LNCaP clone FGC (cell line): ENCODE measurements around the gene GNA12.

ENCODE experiments used
- DNase-seq: peaks from one replicate; pipeline ENCODE4 v3.0.0-alpha.2; 2011; ENCODE audit warnings: low read depth
- H3K4me3 ChIP-seq: 2 replicates; pipeline ENCODE4 v1.5.1; 2011; ENCODE audit warnings: mild to moderate bottlenecking, low read depth, low read length, control low read depth
- CTCF ChIP-seq: IDR thresholded peaks from 2 replicates; pipeline ENCODE4 v1.5.1; 2012; ENCODE audit warnings: mild to moderate bottlenecking; ENCODE audit not compliant: control insufficient read depth, insufficient read depth; ENCODE audit errors: extremely low read depth

Gene GNA12

GRCh38 chr7:2717293-2718261, 126.5 kb downstream of the GNA12 start:
- H3K4me3 ChIP-seq, result no peak overlapping the region
- DNase-seq, result peak; percentile 81
- no peak for TF ChIP-seq CTCF

GRCh38 chr7:2716906-2717292, 127.2 kb downstream of the GNA12 start:
- no peak for TF ChIP-seq CTCF
- H3K4me3 ChIP-seq, result no peak overlapping the region
- no peak for DNase-seq

- no peak overlapping the region for H3K4me3 ChIP-seq
- DNase-seq, result no peak
- TF ChIP-seq CTCF, result no peak
Measured at GRCh38 chr7:2716488-2716887, 127.6 kb downstream of the GNA12 start.

- no peak overlapping the region for H3K4me3 ChIP-seq
- TF ChIP-seq CTCF, result no peak
- DNase-seq, result no peak
Measured at GRCh38 chr7:2715341-2716231, 128.5 kb downstream of the GNA12 start.

- H3K4me3 ChIP-seq, result no peak overlapping the region
- DNase-seq, result no peak
- TF ChIP-seq CTCF, result no peak
Measured at GRCh38 chr7:2714636-2715035, 129.5 kb downstream of the GNA12 start.

- no peak for DNase-seq
- no peak overlapping the region for H3K4me3 ChIP-seq
- no peak for TF ChIP-seq CTCF
Measured at GRCh38 chr7:2713978-2714377, 130.1 kb downstream of the GNA12 start.
